ENCODE data around the gene NBPF15. TPM values are rescaled to one million over a fixed set of nuclear protein-coding genes. Genes with fewer than 3 reads are reported as not detected.

NBPF15 gene
- total and polyA plus RNA-seq, 9 of the 15 experiments (the other 6 are each of a cell fraction or from before 2014, with no cell fraction given): 1.8 to 13.2 (median 6.0) TPM

DNA sequence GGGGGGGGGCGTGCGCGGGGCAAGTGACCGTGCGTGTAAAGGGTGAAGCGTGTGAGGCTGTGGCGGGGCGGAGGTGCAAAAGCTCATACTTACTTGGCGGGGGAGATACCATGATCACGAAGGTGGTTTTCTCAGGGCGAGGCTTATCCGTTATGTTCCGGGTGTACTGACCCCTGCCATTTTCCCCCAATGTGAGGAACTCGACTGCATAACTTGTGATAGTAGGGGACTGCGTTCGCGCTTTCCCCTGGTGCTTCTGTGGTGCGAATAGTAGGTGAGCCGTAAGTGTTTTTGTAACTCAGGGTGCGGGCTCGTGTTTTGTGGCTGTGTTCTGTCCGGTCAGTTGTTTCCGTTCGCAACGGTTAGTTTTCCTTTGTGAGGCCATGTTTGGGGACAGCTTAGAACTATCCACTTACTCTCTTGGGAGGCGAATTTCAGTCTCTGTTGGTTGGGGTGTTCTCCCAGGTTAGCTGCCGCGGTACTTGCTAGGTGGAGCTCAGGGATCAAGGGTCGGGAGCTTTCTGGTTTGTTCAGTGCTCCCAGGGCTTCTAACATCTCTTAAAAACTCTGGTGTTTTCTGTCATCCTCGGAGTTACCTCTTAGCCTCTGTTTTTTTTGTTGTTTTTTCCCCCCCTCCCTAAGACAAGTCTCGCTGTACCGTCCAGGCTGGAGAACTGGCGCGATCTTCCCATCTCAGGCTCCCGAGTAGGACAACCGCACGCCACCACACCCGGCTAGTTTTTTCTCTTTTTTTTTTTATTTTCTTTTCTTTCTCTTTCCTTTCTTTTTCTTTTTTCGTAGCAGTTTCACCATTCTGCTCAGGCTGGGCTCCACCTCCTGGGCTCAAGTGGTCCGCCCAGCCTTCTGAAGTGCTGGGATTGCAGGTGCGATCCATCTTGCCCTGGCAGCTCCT lies 48.7 kb downstream of the NBPF15 start (continued):
- TF ChIP-seq GTF2E2 (tag; IDR thresholded peaks at IDR 0.05): peak; percentile 99
- TF ChIP-seq ZNF239 (CRISPR knock-in tag; IDR thresholded peaks at IDR 0.05): peak; percentile 77
- TF ChIP-seq, protein P1, sequence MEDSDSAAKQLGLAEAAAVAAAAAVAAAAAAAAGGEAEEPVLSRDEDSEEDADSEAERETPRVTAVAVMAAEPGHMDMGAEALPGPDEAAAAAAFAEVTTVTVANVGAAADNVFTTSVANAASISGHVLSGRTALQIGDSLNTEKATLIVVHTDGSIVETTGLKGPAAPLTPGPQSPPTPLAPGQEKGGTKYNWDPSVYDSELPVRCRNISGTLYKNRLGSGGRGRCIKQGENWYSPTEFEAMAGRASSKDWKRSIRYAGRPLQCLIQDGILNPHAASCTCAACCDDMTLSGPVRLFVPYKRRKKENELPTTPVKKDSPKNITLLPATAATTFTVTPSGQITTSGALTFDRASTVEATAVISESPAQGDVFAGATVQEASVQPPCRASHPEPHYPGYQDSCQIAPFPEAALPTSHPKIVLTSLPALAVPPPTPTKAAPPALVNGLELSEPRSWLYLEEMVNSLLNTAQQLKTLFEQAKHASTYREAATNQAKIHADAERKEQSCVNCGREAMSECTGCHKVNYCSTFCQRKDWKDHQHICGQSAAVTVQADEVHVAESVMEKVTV (CRISPR knock-in tag; IDR thresholded peaks at IDR 0.05): peak; percentile 98
- TF ChIP-seq LCOR (CRISPR knock-in tag; IDR thresholded peaks at IDR 0.05): peak; percentile 85
- peak; percentile 70 for TF ChIP-seq SPI1 (IDR thresholded peaks at IDR 0.05; ENCODE audit: borderline replicate concordance, low read depth, low read length)
- TF ChIP-seq, protein P2, sequence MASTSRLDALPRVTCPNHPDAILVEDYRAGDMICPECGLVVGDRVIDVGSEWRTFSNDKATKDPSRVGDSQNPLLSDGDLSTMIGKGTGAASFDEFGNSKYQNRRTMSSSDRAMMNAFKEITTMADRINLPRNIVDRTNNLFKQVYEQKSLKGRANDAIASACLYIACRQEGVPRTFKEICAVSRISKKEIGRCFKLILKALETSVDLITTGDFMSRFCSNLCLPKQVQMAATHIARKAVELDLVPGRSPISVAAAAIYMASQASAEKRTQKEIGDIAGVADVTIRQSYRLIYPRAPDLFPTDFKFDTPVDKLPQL (IDR thresholded peaks at IDR 0.05; ENCODE audit: extremely low read depth, insufficient read length): peak; percentile 92
- TF ChIP-seq, protein P3, sequence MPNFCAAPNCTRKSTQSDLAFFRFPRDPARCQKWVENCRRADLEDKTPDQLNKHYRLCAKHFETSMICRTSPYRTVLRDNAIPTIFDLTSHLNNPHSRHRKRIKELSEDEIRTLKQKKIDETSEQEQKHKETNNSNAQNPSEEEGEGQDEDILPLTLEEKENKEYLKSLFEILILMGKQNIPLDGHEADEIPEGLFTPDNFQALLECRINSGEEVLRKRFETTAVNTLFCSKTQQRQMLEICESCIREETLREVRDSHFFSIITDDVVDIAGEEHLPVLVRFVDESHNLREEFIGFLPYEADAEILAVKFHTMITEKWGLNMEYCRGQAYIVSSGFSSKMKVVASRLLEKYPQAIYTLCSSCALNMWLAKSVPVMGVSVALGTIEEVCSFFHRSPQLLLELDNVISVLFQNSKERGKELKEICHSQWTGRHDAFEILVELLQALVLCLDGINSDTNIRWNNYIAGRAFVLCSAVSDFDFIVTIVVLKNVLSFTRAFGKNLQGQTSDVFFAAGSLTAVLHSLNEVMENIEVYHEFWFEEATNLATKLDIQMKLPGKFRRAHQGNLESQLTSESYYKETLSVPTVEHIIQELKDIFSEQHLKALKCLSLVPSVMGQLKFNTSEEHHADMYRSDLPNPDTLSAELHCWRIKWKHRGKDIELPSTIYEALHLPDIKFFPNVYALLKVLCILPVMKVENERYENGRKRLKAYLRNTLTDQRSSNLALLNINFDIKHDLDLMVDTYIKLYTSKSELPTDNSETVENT (CRISPR knock-in tag; IDR thresholded peaks at IDR 0.05): peak; percentile 99
- TF ChIP-seq TAF9B (IDR thresholded peaks at IDR 0.05; ENCODE audit: partially characterized antibody): peak; percentile 94
- peak; percentile 100 for TF ChIP-seq POLR2B (IDR thresholded peaks at IDR 0.05; ENCODE audit: low read depth, partially characterized antibody)
- peak; percentile 54 for TF ChIP-seq ZFP36 (IDR thresholded peaks at IDR 0.05; ENCODE audit: low read depth, low read length, partially characterized antibody)
- TF ChIP-seq, protein P4, sequence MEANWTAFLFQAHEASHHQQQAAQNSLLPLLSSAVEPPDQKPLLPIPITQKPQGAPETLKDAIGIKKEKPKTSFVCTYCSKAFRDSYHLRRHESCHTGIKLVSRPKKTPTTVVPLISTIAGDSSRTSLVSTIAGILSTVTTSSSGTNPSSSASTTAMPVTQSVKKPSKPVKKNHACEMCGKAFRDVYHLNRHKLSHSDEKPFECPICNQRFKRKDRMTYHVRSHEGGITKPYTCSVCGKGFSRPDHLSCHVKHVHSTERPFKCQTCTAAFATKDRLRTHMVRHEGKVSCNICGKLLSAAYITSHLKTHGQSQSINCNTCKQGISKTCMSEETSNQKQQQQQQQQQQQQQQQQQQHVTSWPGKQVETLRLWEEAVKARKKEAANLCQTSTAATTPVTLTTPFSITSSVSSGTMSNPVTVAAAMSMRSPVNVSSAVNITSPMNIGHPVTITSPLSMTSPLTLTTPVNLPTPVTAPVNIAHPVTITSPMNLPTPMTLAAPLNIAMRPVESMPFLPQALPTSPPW (CRISPR knock-in tag; IDR thresholded peaks at IDR 0.05): peak; percentile 54
- peak; percentile 90 for TF ChIP-seq ZNF583 (CRISPR knock-in tag; IDR thresholded peaks at IDR 0.05)
- peak; percentile 52 for TF ChIP-seq NFE2 (IDR thresholded peaks at IDR 0.05; ENCODE audit: low read depth)
- TF ChIP-seq KLF10 (CRISPR knock-in tag; IDR thresholded peaks at IDR 0.05): peak; percentile 99
- TF ChIP-seq PHF21A (IDR thresholded peaks at IDR 0.05; ENCODE audit: borderline replicate concordance, low read depth): peak; percentile 94
- TF ChIP-seq ZBTB1 (CRISPR knock-in tag; IDR thresholded peaks at IDR 0.05; ENCODE audit: borderline replicate concordance, low read depth): peak; percentile 86
- TF ChIP-seq, protein P5, sequence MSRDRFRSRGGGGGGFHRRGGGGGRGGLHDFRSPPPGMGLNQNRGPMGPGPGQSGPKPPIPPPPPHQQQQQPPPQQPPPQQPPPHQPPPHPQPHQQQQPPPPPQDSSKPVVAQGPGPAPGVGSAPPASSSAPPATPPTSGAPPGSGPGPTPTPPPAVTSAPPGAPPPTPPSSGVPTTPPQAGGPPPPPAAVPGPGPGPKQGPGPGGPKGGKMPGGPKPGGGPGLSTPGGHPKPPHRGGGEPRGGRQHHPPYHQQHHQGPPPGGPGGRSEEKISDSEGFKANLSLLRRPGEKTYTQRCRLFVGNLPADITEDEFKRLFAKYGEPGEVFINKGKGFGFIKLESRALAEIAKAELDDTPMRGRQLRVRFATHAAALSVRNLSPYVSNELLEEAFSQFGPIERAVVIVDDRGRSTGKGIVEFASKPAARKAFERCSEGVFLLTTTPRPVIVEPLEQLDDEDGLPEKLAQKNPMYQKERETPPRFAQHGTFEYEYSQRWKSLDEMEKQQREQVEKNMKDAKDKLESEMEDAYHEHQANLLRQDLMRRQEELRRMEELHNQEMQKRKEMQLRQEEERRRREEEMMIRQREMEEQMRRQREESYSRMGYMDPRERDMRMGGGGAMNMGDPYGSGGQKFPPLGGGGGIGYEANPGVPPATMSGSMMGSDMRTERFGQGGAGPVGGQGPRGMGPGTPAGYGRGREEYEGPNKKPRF (IDR thresholded peaks at IDR 0.05; ENCODE audit: low read depth, low read length): peak; percentile 74; the same call in 1 of the 2 replicates
- TF ChIP-seq ZNF445 (CRISPR knock-in tag; IDR thresholded peaks at IDR 0.05; ENCODE audit: low read depth): peak; percentile 99

All from K562 (cell line).